ENCODE measurements around the gene MYO7A. TPM values are rescaled to one million over a fixed set of nuclear protein-coding genes. Genes with fewer than 3 reads are reported as not detected.

The MYO7A gene
- total RNA-seq, 1 donor from 2014 or later, result 23.2 TPM

GRCh38 chr11:77182542-77183430, 54.7 kb downstream of the MYO7A start:
- no peak for DNase-seq (ENCODE audit: low spot score)

GRCh38 chr11:77183431-77183984, 55.5 kb downstream of the MYO7A start:
- no peak for DNase-seq (ENCODE audit: low spot score)

GRCh38 chr11:77184136-77184860, 56.3 kb downstream of the MYO7A start:
- no peak for DNase-seq (ENCODE audit: low spot score)

GRCh38 chr11:77186302-77186701, 58.3 kb downstream of the MYO7A start:
- DNase-seq (ENCODE audit: low spot score), result no peak

DNA sequence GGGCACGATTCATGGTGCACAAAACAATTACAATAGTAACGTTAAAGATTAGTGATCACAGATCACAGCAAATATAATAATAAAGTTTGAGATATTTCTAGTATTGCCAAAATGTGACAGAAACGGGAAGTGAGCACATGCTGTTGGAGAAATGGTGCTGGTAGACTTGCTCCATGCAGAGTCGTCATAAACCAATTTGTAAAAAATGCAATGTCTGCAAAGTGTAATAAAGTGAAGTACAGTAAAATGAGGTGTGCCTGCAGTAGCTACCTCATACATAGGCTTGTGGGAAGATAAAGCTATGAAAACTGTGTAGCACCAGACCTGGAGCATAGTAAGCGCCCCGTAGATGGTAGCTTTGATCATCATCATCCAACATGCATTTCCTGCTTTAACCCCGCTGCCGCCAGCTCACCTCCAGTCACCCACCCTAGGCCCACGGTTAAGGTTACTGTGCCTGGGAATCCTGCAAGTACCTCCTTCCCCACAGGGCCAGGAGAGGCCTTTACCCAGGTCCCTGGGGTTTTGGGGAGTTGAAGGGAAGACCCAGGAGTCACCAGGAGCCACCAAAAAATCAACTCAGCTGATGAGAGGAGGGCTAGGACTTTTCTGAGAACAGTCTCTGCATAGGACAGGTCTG, 59.2 kb downstream of the MYO7A start:
- no peak for DNase-seq (ENCODE audit: low spot score)

DNA sequence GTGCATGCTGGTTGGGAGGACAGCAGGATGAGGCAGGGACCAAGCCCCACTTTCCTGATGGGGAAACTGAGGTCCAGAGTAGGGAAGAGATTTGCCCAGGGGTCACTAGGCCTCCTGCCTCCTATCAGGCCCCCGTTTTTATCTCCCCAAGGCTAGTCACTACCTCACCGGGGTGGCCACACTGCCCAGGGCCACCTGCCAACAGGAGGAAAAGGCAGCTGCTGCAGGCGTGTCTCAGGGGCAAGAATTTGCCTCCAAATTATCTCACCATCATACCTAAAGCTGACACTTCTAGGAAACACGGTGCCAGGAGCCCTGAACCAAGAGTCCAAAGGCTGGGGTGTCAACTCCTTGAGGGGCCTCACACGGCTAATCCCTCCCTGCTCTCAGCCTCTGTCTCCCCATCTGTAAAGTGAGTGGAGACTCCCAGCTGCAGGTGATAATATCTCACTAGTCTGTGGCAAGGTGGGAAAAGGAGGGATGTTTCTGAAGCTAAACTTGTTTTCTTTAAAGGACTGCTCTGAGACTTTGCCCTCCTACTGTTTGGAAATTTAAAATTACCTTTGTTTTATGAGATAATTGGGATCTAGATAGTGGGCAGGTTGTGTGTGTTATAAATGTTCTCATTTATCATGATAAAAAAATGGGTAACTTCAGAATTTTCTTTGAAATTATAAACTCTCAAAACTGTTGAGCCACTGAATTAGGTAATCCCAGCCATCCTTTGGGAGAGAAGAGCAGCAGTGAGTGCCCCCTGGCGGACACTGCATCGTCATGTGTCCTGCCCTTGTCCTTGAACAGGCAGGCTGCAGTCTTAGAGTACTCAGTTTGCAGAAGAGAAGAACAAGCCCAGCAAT, 60.0 kb downstream of the MYO7A start:
- no peak for DNase-seq (ENCODE audit: low spot score)

- no peak for DNase-seq (ENCODE audit: low spot score)
Measured at GRCh38 chr11:77188633-77189491, 60.8 kb downstream of the MYO7A start.

- DNase-seq (ENCODE audit: low spot score), result no peak
Measured at GRCh38 chr11:77189588-77190210, 61.7 kb downstream of the MYO7A start.

DNA sequence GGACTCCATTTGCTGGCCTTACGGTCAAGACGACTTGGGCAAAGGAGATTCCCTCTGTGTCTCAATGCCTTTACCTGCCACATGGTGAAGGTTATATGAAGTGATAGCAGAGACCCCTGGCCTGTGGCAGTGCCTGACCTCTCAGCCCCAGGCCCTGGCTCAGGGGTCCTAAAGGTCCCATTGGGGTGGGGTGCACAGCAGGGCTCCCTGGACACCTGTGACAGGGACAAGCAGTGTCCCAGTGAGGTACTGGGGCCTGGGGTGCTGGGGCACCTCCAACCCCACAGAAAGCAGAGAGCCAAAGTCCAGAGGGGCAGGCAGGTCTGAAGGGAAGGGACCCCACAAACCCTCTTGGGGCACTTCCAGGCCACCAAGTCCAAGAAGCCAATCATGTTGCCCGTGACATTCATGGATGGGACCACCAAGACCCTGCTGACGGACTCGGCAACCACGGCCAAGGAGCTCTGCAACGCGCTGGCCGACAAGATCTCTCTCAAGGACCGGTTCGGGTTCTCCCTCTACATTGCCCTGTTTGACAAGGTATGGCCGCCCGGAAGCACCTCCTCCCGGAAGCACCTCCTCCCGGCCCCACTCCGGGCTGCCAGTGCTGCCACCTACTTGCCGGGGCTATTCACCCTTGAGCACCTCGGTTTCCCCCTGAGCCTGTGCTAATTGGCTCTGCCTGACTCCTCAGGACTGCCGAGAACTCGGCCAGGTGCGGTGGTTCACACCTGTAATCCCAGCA, 62.5 kb downstream of the MYO7A start:
- DNase-seq (ENCODE audit: low spot score), result no peak

DNA sequence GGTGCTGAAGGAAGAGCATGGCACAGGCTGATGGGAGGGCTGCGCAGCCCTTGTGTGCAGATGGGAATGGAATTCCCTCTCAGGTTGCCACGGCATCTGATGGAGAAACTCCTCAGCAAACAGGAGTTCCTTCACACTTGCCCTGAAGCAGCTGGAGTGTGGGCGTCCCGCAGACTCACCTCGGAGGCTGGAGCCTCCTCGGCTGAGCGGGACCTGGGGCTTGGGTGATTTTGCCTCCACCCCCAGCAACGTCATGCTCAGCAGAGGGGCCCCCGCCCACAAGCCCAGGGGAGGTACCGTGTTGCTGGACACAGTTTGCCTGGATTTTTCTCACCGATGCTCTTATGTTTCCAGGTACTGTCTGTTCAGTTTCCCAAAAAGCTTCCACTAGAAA, 63.4 kb downstream of the MYO7A start:
- no peak for DNase-seq (ENCODE audit: low spot score)

DNA sequence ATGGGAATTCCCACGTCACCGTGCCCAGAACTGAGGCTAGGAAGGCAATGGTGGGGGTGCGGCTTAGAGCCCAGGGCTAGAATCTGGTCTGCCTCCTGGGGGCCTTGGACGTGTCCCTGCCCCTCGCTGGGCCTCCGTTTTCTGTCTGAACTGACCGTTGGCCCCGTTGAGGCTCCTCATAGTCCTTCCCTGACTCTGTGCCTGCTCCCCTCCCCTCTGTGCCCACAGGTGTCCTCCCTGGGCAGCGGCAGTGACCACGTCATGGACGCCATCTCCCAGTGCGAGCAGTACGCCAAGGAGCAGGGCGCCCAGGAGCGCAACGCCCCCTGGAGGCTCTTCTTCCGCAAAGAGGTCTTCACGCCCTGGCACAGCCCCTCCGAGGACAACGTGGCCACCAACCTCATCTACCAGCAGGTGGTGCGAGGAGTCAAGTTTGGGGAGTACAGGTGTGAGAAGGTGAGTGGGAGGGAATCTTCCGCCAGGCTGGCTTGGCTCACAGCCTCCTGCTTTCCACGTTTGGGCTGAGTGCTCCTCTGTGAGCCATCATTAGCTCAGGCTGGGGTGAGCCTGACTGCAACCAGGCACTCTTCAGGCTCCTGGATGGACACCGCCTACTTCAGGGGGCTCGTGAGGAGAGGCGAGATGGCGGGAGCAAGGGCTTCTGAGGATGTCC, 63.9 kb downstream of the MYO7A start:
- DNase-seq (ENCODE audit: low spot score), result no peak

- no peak for DNase-seq (ENCODE audit: low spot score)
Measured at GRCh38 chr11:77193167-77193566, 65.1 kb downstream of the MYO7A start.

DNA sequence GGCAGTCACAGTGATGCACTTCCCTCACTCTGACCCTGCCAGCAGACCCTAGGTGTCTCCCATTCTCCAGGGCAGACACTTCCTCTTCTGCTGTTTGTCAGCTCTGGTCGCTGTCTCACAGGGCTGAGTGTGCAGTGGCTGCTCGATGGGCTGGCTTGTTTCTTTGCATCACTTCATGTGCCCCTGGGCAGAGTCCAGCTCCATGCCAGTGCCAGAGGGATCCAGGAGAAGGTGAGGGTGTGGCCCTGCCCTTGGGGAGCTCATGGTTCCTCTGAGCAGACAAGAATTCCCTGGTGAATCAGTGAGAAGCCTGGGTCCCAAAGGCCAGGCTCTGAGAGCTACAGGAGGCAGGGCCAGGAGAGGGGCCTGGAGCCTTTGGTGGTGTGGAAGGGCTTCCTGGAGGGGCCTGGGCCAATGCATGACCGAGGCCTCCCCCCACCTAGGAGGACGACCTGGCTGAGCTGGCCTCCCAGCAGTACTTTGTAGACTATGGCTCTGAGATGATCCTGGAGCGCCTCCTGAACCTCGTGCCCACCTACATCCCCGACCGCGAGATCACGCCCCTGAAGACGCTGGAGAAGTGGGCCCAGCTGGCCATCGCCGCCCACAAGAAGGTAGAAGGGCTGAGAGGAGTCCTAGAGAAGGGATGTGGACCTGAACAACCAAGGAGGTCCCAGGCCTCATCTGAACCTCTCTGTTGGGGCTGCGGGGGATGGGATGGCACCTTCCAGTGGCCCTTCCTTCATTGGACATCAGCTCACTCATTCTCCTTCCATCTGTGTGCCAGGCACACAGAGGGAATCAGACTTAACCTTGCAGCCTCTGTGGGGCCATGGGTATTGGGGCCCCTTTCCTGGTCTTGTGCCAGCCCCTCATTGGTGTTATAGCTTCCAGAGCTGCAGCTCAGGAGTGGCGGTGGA, 66.1 kb downstream of the MYO7A start:
- no peak for DNase-seq (ENCODE audit: low spot score)

GRCh38 chr11:77195071-77195755, 67.2 kb downstream of the MYO7A start:
- DNase-seq (ENCODE audit: low spot score), result no peak

GRCh38 chr11:77196961-77197360, 68.9 kb downstream of the MYO7A start:
- DNase-seq (ENCODE audit: low spot score), result peak; percentile 75

GRCh38 chr11:77197626-77198320, 69.7 kb downstream of the MYO7A start:
- DNase-seq (ENCODE audit: low spot score), result peak; percentile 67

All from mesenteric fat pad (tissue), 1 donor.